Measurements from ENCODE around the gene RIIAD1. TPM values are rescaled to one million over a fixed set of nuclear protein-coding genes. Genes with fewer than 3 reads are reported as not detected.

Gene RIIAD1
- polyA plus RNA-seq, 1 of the 3 experiments (the other 2 are of a cell fraction), result not detected

DNA sequence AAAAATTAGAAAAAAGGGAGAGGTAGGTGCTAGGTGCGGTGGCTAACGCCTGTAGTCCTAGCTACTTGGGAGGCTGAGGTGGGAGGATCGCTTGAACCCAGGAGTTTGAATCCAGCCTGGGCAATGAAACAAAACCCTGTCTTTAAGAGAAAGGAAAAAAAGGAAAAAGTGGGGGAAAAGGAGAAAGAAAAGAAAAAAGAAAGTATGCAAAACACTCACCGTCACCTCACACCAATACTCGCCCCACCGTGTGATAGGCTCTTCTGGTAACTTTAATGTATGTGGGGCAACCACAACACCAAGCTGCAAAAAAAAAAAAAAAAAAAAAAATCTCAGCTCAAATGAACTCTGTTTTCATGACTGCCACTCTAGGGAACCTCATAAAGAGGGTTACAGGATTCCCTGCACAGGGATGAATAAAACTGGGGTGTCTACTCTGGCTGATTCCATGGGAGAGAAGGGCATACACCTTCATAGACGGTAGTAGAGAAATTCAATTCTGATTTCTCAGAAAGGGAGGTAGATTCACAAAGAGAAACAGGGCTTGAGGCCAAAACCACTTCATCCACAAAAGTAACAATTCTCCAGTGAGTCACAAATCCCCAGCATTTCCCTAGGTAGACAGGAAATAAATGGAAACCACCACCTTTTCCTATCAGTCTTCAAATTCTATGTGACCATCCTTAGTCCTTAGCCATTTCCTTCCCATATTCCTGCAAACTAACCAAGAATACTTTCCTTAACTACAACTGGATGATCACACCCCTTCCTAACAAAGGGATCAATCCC, 39.5 kb downstream of the RIIAD1 start:
- H3K27ac ChIP-seq (ENCODE audit: low read depth in 2 of 2, low read length in 1 of 2), result no peak overlapping the region
- no peak overlapping the region for H2AFZ ChIP-seq (ENCODE audit: low read depth)
- ChIA-PET CTCF (interaction anchor here (0.8 to 1.8 kb wide), 3 partner anchors 45 to 145 kb away, joined by 3 to 5 read pairs (median 5); no protein-coding TSS in a partner anchor), POLR2A (no interaction called here)
- H3K4me1 ChIP-seq (ENCODE audit: control insufficient read depth in 1 of 2, insufficient read depth in 2 of 2, low read depth in 1 of 2, low read length in 1 of 2), result peaks cover 3 to 10% of the 10 kb centered on the region in 2 experiments; a peak in 3 of 4 replicates
- H3K9me2 ChIP-seq, result no peaks in the 10 kb centered on the region
- H3K79me2 ChIP-seq (ENCODE audit: insufficient read depth), result peaks cover 18% of the 10 kb centered on the region
- no peaks in the 10 kb centered on the region for H4K20me1 ChIP-seq (ENCODE audit: insufficient read depth)
- TF ChIP-seq, protein P1, sequence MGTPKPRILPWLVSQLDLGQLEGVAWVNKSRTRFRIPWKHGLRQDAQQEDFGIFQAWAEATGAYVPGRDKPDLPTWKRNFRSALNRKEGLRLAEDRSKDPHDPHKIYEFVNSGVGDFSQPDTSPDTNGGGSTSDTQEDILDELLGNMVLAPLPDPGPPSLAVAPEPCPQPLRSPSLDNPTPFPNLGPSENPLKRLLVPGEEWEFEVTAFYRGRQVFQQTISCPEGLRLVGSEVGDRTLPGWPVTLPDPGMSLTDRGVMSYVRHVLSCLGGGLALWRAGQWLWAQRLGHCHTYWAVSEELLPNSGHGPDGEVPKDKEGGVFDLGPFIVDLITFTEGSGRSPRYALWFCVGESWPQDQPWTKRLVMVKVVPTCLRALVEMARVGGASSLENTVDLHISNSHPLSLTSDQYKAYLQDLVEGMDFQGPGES (IDR thresholded peaks at IDR 0.05; ENCODE audit: low read depth, low read length), result no peak
- TF ChIP-seq GABPA (IDR thresholded peaks at IDR 0.05; ENCODE audit: low read depth) (no peak), FOXM1 (IDR thresholded peaks at IDR 0.05; ENCODE audit: low read depth) (no peak), JUND (IDR thresholded peaks at IDR 0.05) (no peak), FOXJ3 (CRISPR knock-in tag; IDR thresholded peaks at IDR 0.05) (no peak), TEAD4 (IDR thresholded peaks at IDR 0.05; ENCODE audit: borderline replicate concordance, insufficient read depth) (no peak), NFIC (IDR thresholded peaks at IDR 0.05; ENCODE audit: borderline replicate concordance) (no peak), RCOR1 (IDR thresholded peaks at IDR 0.05; ENCODE audit: low read length) (no peak), RFX5 (IDR thresholded peaks at IDR 0.05; ENCODE audit: low read length) (no peak), CHD2 (IDR thresholded peaks at IDR 0.05; ENCODE audit: low read length, partially characterized antibody) (no peak), ZBTB33 (IDR thresholded peaks at IDR 0.05; ENCODE audit: borderline replicate concordance, low read depth) (no peak), YY1 (IDR thresholded peaks at IDR 0.05; ENCODE audit: low read depth) (no peak)
- TF ChIP-seq, protein P2, sequence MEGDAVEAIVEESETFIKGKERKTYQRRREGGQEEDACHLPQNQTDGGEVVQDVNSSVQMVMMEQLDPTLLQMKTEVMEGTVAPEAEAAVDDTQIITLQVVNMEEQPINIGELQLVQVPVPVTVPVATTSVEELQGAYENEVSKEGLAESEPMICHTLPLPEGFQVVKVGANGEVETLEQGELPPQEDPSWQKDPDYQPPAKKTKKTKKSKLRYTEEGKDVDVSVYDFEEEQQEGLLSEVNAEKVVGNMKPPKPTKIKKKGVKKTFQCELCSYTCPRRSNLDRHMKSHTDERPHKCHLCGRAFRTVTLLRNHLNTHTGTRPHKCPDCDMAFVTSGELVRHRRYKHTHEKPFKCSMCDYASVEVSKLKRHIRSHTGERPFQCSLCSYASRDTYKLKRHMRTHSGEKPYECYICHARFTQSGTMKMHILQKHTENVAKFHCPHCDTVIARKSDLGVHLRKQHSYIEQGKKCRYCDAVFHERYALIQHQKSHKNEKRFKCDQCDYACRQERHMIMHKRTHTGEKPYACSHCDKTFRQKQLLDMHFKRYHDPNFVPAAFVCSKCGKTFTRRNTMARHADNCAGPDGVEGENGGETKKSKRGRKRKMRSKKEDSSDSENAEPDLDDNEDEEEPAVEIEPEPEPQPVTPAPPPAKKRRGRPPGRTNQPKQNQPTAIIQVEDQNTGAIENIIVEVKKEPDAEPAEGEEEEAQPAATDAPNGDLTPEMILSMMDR (IDR thresholded peaks at IDR 0.05), result no peak
- TF ChIP-seq, protein P3, sequence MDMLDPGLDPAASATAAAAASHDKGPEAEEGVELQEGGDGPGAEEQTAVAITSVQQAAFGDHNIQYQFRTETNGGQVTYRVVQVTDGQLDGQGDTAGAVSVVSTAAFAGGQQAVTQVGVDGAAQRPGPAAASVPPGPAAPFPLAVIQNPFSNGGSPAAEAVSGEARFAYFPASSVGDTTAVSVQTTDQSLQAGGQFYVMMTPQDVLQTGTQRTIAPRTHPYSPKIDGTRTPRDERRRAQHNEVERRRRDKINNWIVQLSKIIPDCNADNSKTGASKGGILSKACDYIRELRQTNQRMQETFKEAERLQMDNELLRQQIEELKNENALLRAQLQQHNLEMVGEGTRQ (IDR thresholded peaks at IDR 0.05; ENCODE audit: borderline replicate concordance, low read depth, low read length), result no peak
- DNase-seq, result no peak
- no peak overlapping the region for H3K4me2 ChIP-seq
- 96% methylated on average over 7 of the region's 7 CpGs for WGBS (ENCODE audit: low lambda C conversion rate)
- H3F3A ChIP-seq (replicated peaks; ENCODE audit: insufficient read depth), result peaks cover 6% of the 10 kb centered on the region
- H3K27me3 ChIP-seq (ENCODE audit: insufficient read depth), result no peaks in the 10 kb centered on the region
- H3K9ac ChIP-seq, result no peak overlapping the region
- H3K4me3 ChIP-seq (ENCODE audit: low read depth in 2 of 2, low read length in 1 of 2), result no peak overlapping the region
- peaks cover 22 to 37% of the 10 kb centered on the region in 2 experiments for H3K36me3 ChIP-seq (replicated peaks in 1 of 2; ENCODE audit: control insufficient read depth in 1 of 2, insufficient read depth in 2 of 2, low read length in 1 of 2)
- H3K9me3 ChIP-seq, result no peaks in the 10 kb centered on the region

All from SK-N-SH (cell line).